ENCODE results near the gene RFC5. TPM values are rescaled to one million over a fixed set of nuclear protein-coding genes. Genes with fewer than 3 reads are reported as not detected.

RFC5 gene
- 10 to 100 TPM; 53.7 to 64.4 TPM for total RNA-seq

- H3K27ac Mint-ChIP-seq: peak within 1 kb of the TSS; percentile 96
- H3K27me3 Mint-ChIP-seq: no peaks in the 10 kb centered on the region
- peak; percentile 98 for ATAC-seq (replicated peaks)
- H3K9me3 Mint-ChIP-seq: no peaks in the 10 kb centered on the region
- peaks cover 55% of the 10 kb centered on the region for H3K36me3 Mint-ChIP-seq (ENCODE audit: low read depth)
- peak within 1 kb of the TSS; percentile 98 for H3K4me3 Mint-ChIP-seq
- H3K4me1 Mint-ChIP-seq: peaks cover 6% of the 10 kb centered on the region
Measured at GRCh38 chr12:118016424-118017264, at the start of gene RFC5. RFC5 (plus strand) TSS chr12:118016703; CDS start chr12:118016828, 125 bp downstream.

GRCh38 chr12:117967043-117967442, 49.5 kb upstream of the RFC5 start:
- Mint-ChIP-seq H3K36me3 (ENCODE audit: low read depth) (no peaks in the 10 kb centered on the region), H3K9me3 (no peaks in the 10 kb centered on the region), H3K27me3 (peaks cover 48% of the 10 kb centered on the region), H3K27ac (no peak overlapping the region), H3K4me3 (peak overlapping the region; percentile 88), H3K4me1 (peaks cover 4% of the 10 kb centered on the region)
- ATAC-seq (replicated peaks): no peak

GRCh38 chr12:117967512-117967911, 49.0 kb upstream of the RFC5 start:
- Mint-ChIP-seq H3K27ac (no peak overlapping the region), H3K4me1 (peaks cover 4% of the 10 kb centered on the region), H3K9me3 (no peaks in the 10 kb centered on the region), H3K36me3 (ENCODE audit: low read depth) (no peaks in the 10 kb centered on the region), H3K4me3 (peak overlapping the region; percentile 88), H3K27me3 (peaks cover 48% of the 10 kb centered on the region)
- ATAC-seq (replicated peaks): no peak

- Mint-ChIP-seq H3K36me3 (ENCODE audit: low read depth) (no peaks in the 10 kb centered on the region), H3K27ac (no peak overlapping the region), H3K4me3 (peak overlapping the region; percentile 88), H3K4me1 (peaks cover 4% of the 10 kb centered on the region), H3K27me3 (peaks cover 52% of the 10 kb centered on the region), H3K9me3 (no peaks in the 10 kb centered on the region)
- peak; percentile 8 for ATAC-seq (replicated peaks)
Measured at GRCh38 chr12:117968151-117968789, 48.2 kb upstream of the RFC5 start.

- Mint-ChIP-seq H3K36me3 (ENCODE audit: low read depth) (no peaks in the 10 kb centered on the region), H3K27ac (peak within 1 kb of the TSS; percentile 55), H3K4me1 (peaks cover 4% of the 10 kb centered on the region), H3K27me3 (peaks cover 56% of the 10 kb centered on the region), H3K4me3 (peak within 1 kb of the TSS; percentile 88), H3K9me3 (no peaks in the 10 kb centered on the region)
- ATAC-seq (replicated peaks): peak; percentile 83
Measured at GRCh38 chr12:117968826-117969659, 47.5 kb upstream of the RFC5 start, which contains the start of gene KSR2. KSR2 (minus strand) TSS chr12:117968990; CDS start chr12:117968255, 735 bp downstream.

GRCh38 chr12:117970334-117970733, 46.2 kb upstream of the RFC5 start:
- Mint-ChIP-seq H3K27ac (no peak overlapping the region), H3K36me3 (ENCODE audit: low read depth) (no peaks in the 10 kb centered on the region), H3K4me1 (peaks cover 4% of the 10 kb centered on the region), H3K9me3 (no peaks in the 10 kb centered on the region), H3K4me3 (peak overlapping the region; percentile 88), H3K27me3 (peaks cover 45% of the 10 kb centered on the region)
- no peak for ATAC-seq (replicated peaks)

- Mint-ChIP-seq H3K36me3 (ENCODE audit: low read depth) (no peaks in the 10 kb centered on the region), H3K4me3 (no peak overlapping the region), H3K9me3 (no peaks in the 10 kb centered on the region), H3K27me3 (peaks cover 32% of the 10 kb centered on the region), H3K27ac (no peak overlapping the region), H3K4me1 (no peaks in the 10 kb centered on the region)
- no peak for ATAC-seq (replicated peaks)
Measured at GRCh38 chr12:117972301-117972700, 44.2 kb upstream of the RFC5 start.

- Mint-ChIP-seq H3K9me3 (no peaks in the 10 kb centered on the region), H3K27me3 (peaks cover 27% of the 10 kb centered on the region), H3K27ac (no peak overlapping the region), H3K36me3 (ENCODE audit: low read depth) (no peaks in the 10 kb centered on the region), H3K4me3 (no peak overlapping the region), H3K4me1 (no peaks in the 10 kb centered on the region)
- ATAC-seq (replicated peaks): no peak
Measured at GRCh38 chr12:117975006-117975405, 41.5 kb upstream of the RFC5 start.

GRCh38 chr12:117977373-117977772, 39.1 kb upstream of the RFC5 start:
- Mint-ChIP-seq H3K27ac (no peak overlapping the region), H3K36me3 (ENCODE audit: low read depth) (no peaks in the 10 kb centered on the region), H3K4me1 (no peaks in the 10 kb centered on the region), H3K27me3 (peaks cover 27% of the 10 kb centered on the region), H3K9me3 (no peaks in the 10 kb centered on the region), H3K4me3 (no peak overlapping the region)
- no peak for ATAC-seq (replicated peaks)

- ATAC-seq (replicated peaks): no peak
- H3K9me3 Mint-ChIP-seq: no peaks in the 10 kb centered on the region
- peaks cover 19% of the 10 kb centered on the region for H3K27me3 Mint-ChIP-seq
- no peaks in the 10 kb centered on the region for H3K36me3 Mint-ChIP-seq (ENCODE audit: low read depth)
- H3K27ac Mint-ChIP-seq: no peak overlapping the region
- H3K4me1 Mint-ChIP-seq: no peaks in the 10 kb centered on the region
- no peak overlapping the region for H3K4me3 Mint-ChIP-seq
Measured at GRCh38 chr12:117980616-117981015, 35.9 kb upstream of the RFC5 start.

- peaks cover 17% of the 10 kb centered on the region for H3K27me3 Mint-ChIP-seq
- no peak overlapping the region for H3K27ac Mint-ChIP-seq
- H3K36me3 Mint-ChIP-seq (ENCODE audit: low read depth): no peaks in the 10 kb centered on the region
- ATAC-seq (replicated peaks): peak; percentile 29
- no peaks in the 10 kb centered on the region for H3K9me3 Mint-ChIP-seq
- no peaks in the 10 kb centered on the region for H3K4me1 Mint-ChIP-seq
- no peak overlapping the region for H3K4me3 Mint-ChIP-seq
Measured at GRCh38 chr12:117981267-117981666, 35.2 kb upstream of the RFC5 start.

- no peaks in the 10 kb centered on the region for H3K9me3 Mint-ChIP-seq
- peaks cover 5% of the 10 kb centered on the region for H3K27me3 Mint-ChIP-seq
- ATAC-seq (replicated peaks): no peak
- H3K36me3 Mint-ChIP-seq (ENCODE audit: low read depth): no peaks in the 10 kb centered on the region
- H3K4me1 Mint-ChIP-seq: no peaks in the 10 kb centered on the region
- no peak overlapping the region for H3K27ac Mint-ChIP-seq
- no peak overlapping the region for H3K4me3 Mint-ChIP-seq
Measured at GRCh38 chr12:117985182-117985581, 31.3 kb upstream of the RFC5 start.

GRCh38 chr12:117986705-117987469, 29.6 kb upstream of the RFC5 start:
- Mint-ChIP-seq H3K27me3 (peaks cover 4% of the 10 kb centered on the region), H3K4me1 (no peaks in the 10 kb centered on the region), H3K27ac (no peak overlapping the region), H3K36me3 (ENCODE audit: low read depth) (no peaks in the 10 kb centered on the region), H3K9me3 (peaks cover 4% of the 10 kb centered on the region), H3K4me3 (no peak overlapping the region)
- ATAC-seq (replicated peaks): peak; percentile 92
